Heart left ventricle (tissue), 13 donors: ENCODE results near the gene KCTD5.

ENCODE experiments used
- POLR2A ChIP-seq, 2 donors: fragments of 450-650 bp; IDR thresholded peaks; one replicate each; pipeline ENCODE4 v1.6.1; 2017; ENCODE audit warnings: antibody characterized with exemption in 2 of 2, mild to moderate bottlenecking in 2 of 2, moderate library complexity in 2 of 2
- TF ChIP-seq, protein P1 (sequence below), 12 donors: fragments of 200-600 bp; sonication (generic) in 4 of 12; IDR thresholded peaks; one replicate each; pipeline versions ENCODE4 v1.5.0 to v1.8.0; 2018 to 2022; ENCODE audit warnings: antibody characterized with exemption in 12 of 12, mild to moderate bottlenecking in 5 of 12
- donor health status: ischemic (EF 13 %, LVEDD 7.1; RV severe dilation, severe dysfunction).
- donor health status: DM: no; HTN: yes; CAD: no.
- donor health status: DM: no; HTN: no; CAD: no.
- donor health status: ischemic (EF 25% LVEDD 6.9; RV normal size, moderate dysfunction).
- donor health status: ischemic (EF 25% LVEDD 5.7; RV mildly dilated, moderate dysfunction).
- donor health status: ischemic (EF 35%, LVEDD 5.7; RV mildly dilated, moderate dysfunction).
- donor health status: nonischemic (EF 11% LVEDD 7.7; RV severe dilation, severe dysfunction).
- donor health status: DM: yes; HTN: yes; CAD: no.
- donor health status: PGD.
- donor health status: ischemic (EF 29% LVEDD 5.4; RV normal size, mild dysfunction).
- donor health status: nonischemic (EF 23%, LVEDD 6.1; RV moderate dilation, normal function).

GRCh38 chr16:2699791-2700600 lies 17.7 kb downstream of the KCTD5 start:
- TF ChIP-seq POLR2A (IDR thresholded peaks at IDR 0.05) = no peak
- TF ChIP-seq, protein P1, sequence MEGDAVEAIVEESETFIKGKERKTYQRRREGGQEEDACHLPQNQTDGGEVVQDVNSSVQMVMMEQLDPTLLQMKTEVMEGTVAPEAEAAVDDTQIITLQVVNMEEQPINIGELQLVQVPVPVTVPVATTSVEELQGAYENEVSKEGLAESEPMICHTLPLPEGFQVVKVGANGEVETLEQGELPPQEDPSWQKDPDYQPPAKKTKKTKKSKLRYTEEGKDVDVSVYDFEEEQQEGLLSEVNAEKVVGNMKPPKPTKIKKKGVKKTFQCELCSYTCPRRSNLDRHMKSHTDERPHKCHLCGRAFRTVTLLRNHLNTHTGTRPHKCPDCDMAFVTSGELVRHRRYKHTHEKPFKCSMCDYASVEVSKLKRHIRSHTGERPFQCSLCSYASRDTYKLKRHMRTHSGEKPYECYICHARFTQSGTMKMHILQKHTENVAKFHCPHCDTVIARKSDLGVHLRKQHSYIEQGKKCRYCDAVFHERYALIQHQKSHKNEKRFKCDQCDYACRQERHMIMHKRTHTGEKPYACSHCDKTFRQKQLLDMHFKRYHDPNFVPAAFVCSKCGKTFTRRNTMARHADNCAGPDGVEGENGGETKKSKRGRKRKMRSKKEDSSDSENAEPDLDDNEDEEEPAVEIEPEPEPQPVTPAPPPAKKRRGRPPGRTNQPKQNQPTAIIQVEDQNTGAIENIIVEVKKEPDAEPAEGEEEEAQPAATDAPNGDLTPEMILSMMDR (IDR thresholded peaks at IDR 0.05) = no peak
